H1 (cell line): Measurements from ENCODE around the gene LDLRAD4. TPM values are rescaled to one million over a fixed set of nuclear protein-coding genes. Genes with fewer than 3 reads are reported as not detected.

ENCODE experiments used
- CTCF ChIA-PET: fragments of 300-600 bp; sonication (Branson Sonifier 250); formaldehyde crosslinking; loops from one replicate; lab custom pipeline; 2021; ENCODE audit not compliant: partially characterized antibody; lab: Charles Lee
- POLR2A ChIA-PET: fragments of 300-600 bp; sonication (Branson Sonifier 250); formaldehyde crosslinking; loops from one replicate; lab custom pipeline; 2021; ENCODE audit warnings: inconsistent platforms; ENCODE audit not compliant: partially characterized antibody; lab: Charles Lee
- DNase-seq, 2 experiments: peaks; one replicate each; pipeline versions ENCODE4 v3.0.0 to v3.0.0-alpha.2; 2010 to 2022; ENCODE audit warnings: low spot score in 2 of 2, low read depth in 1 of 2, mixed read lengths in 1 of 2
- FAIRE-seq: peaks from 2 replicates; lab custom pipeline; 2011; peaks lifted over from hg19 to GRCh38; lab: Jason Lieb, UNC
- H2AFZ ChIP-seq: 2 replicates; pipeline ENCODE4 v1.8.1; 2012; ENCODE audit warnings: low read length, inconsistent platforms
- H2AK5ac ChIP-seq: 2 replicates; pipeline ENCODE4 v1.6.1; 2013; ENCODE audit warnings: low read depth, low read length
- H2BK120ac ChIP-seq: replicated peaks from 2 replicates; pipeline ENCODE3; 2013; ENCODE audit warnings: low read depth, low read length, inconsistent platforms
- H2BK12ac ChIP-seq: 2 replicates; pipeline ENCODE4 v1.6.1; 2013; ENCODE audit warnings: low read depth, low read length
- H2BK15ac ChIP-seq: 2 replicates; pipeline ENCODE4 v1.6.1; 2013; ENCODE audit warnings: low read length
- H2BK20ac ChIP-seq: 2 replicates; pipeline ENCODE4 v1.6.1; 2013; ENCODE audit warnings: low read length
- H2BK5ac ChIP-seq: 2 replicates; pipeline ENCODE4 v1.6.1; 2013; ENCODE audit warnings: low read depth, low read length
- H3K14ac ChIP-seq: 2 replicates; pipeline ENCODE4 v1.6.1; 2013; ENCODE audit warnings: inconsistent platforms; ENCODE audit not compliant: insufficient read length
- H3K18ac ChIP-seq: 2 replicates; pipeline ENCODE4 v1.6.1; 2013; ENCODE audit warnings: low read length; ENCODE audit errors: extremely low read depth
- H3K23ac ChIP-seq: 2 replicates; pipeline ENCODE4 v1.6.1; 2013; ENCODE audit warnings: inconsistent platforms; ENCODE audit not compliant: insufficient read length
- H3K23me2 ChIP-seq: 2 replicates; pipeline ENCODE4 v1.6.1; 2013; ENCODE audit warnings: low read depth, low read length
- H3K27ac ChIP-seq: 2 replicates; pipeline ENCODE4 v1.6.1; 2011; ENCODE audit warnings: low read depth, low read length, inconsistent platforms
- H3K27me3 ChIP-seq, 4 experiments: replicated peaks in 1 of 4; 1 replicate in 1 of 4; 2 replicates in 3 of 4; pipeline versions ENCODE4 v1.6.1 to v1.8.1; 2011 to 2013; ENCODE audit warnings: low read length in 3 of 4, mild to moderate bottlenecking in 3 of 4, inconsistent platforms in 2 of 4, mixed read lengths in 2 of 4, moderate library complexity in 1 of 4; ENCODE audit not compliant: control insufficient read depth in 3 of 4, insufficient read depth in 3 of 4; ENCODE audit errors: extremely low read depth in 1 of 4
- H3K36me3 ChIP-seq, 4 experiments: 2 replicates each; pipeline versions ENCODE4 v1.6.1 to v1.8.1; 2011 to 2013; ENCODE audit warnings: mild to moderate bottlenecking in 4 of 4, low read length in 3 of 4, moderate library complexity in 2 of 4, control low read depth in 1 of 4, inconsistent platforms in 1 of 4; ENCODE audit not compliant: insufficient read depth in 4 of 4, control insufficient read depth in 2 of 4
- H3K4ac ChIP-seq: replicated peaks from 2 replicates; pipeline ENCODE3; 2013; ENCODE audit warnings: low read length, low read depth, mixed read lengths, inconsistent platforms; ENCODE audit not compliant: insufficient read length
- H3K4me1 ChIP-seq, 4 experiments: replicated peaks in 1 of 4; 1 replicate in 1 of 4; 2 replicates in 3 of 4; pipeline versions ENCODE4 v1.6.1 to v1.8.1; 2011 to 2013; ENCODE audit warnings: low read length in 3 of 4, inconsistent platforms in 2 of 4, mixed read lengths in 1 of 4; ENCODE audit not compliant: insufficient read depth in 4 of 4, control insufficient read depth in 3 of 4
- H3K4me2 ChIP-seq, 2 experiments: 2 replicates each; pipeline versions ENCODE4 v1.6.1 to v1.8.1; 2011 to 2013; ENCODE audit warnings: low read depth in 2 of 2, low read length in 2 of 2, control low read depth in 1 of 2, inconsistent platforms in 1 of 2, mild to moderate bottlenecking in 1 of 2; ENCODE audit not compliant: insufficient read depth in 1 of 2
- H3K4me3 ChIP-seq, 4 experiments: fragments of 200-600, 300-600 bp in 1 of 4; sonication (generic), shearing (Covaris generic), sonication (Bioruptor Twin) in 1 of 4; 2 replicates each; pipeline versions ENCODE4 v1.5.1 to v1.8.1; 2011 to 2016; ENCODE audit warnings: low read length in 4 of 4, low read depth in 3 of 4, control low read depth in 2 of 4, inconsistent platforms in 2 of 4, mild to moderate bottlenecking in 2 of 4, mixed read lengths in 1 of 4, moderate library complexity in 1 of 4; ENCODE audit not compliant: insufficient read depth in 2 of 4; ENCODE audit errors: extremely low read depth in 1 of 4
- H3K56ac ChIP-seq: replicated peaks from 2 replicates; pipeline ENCODE3; 2013; ENCODE audit warnings: low read depth, mild to moderate bottlenecking, mixed read lengths, low read length, inconsistent platforms; ENCODE audit not compliant: insufficient read length
- H3K79me1 ChIP-seq: 2 replicates; pipeline ENCODE4 v1.6.1; 2013; ENCODE audit warnings: low read depth, low read length, control low read depth
- H3K79me2 ChIP-seq, 2 experiments: 2 replicates each; pipeline versions ENCODE4 v1.6.1 to v1.8.1; 2012 to 2013; ENCODE audit warnings: low read length in 2 of 2, mild to moderate bottlenecking in 2 of 2, inconsistent platforms in 1 of 2; ENCODE audit not compliant: insufficient read depth in 2 of 2, control insufficient read depth in 1 of 2
- H3K9ac ChIP-seq, 4 experiments: replicated peaks in 1 of 4; 1 replicate in 1 of 4; 2 replicates in 3 of 4; pipeline versions ENCODE4 v1.6.1 to v1.8.1; 2011 to 2013; ENCODE audit warnings: low read depth in 3 of 4, low read length in 3 of 4, control low read depth in 2 of 4, mild to moderate bottlenecking in 2 of 4, moderate library complexity in 2 of 4, inconsistent platforms in 1 of 4; ENCODE audit errors: extremely low read depth in 1 of 4
- H3K9me3 ChIP-seq, 2 experiments: 2 replicates each; pipeline versions ENCODE4 v1.6.1 to v1.8.1; 2012 to 2013; ENCODE audit warnings: mild to moderate bottlenecking in 2 of 2, moderate library complexity in 2 of 2, control low read depth in 1 of 2, inconsistent platforms in 1 of 2, low read depth in 1 of 2, low read length in 1 of 2, mixed read lengths in 1 of 2; ENCODE audit not compliant: insufficient read depth in 2 of 2
- H4K20me1 ChIP-seq, 2 experiments: replicated peaks in 1 of 2; 2 replicates each; pipeline versions ENCODE3 to v1.8.1; 2011 to 2013; ENCODE audit warnings: inconsistent platforms in 2 of 2, low read length in 2 of 2, mild to moderate bottlenecking in 1 of 2; ENCODE audit not compliant: insufficient read depth in 2 of 2, control insufficient read depth in 1 of 2
- H4K5ac ChIP-seq: 2 replicates; pipeline ENCODE4 v1.6.1; 2013; ENCODE audit warnings: low read length, low read depth, mixed read lengths, inconsistent platforms; ENCODE audit not compliant: insufficient read length
- H4K8ac ChIP-seq: 2 replicates; pipeline ENCODE4 v1.8.0; 2013; ENCODE audit warnings: mild to moderate bottlenecking, moderate library complexity, low read length, inconsistent platforms; ENCODE audit not compliant: insufficient read depth; ENCODE audit errors: extremely low read depth
- H4K91ac ChIP-seq: replicated peaks from 2 replicates; pipeline ENCODE3; 2013; ENCODE audit warnings: low read length, mixed read lengths, inconsistent platforms; ENCODE audit not compliant: insufficient read length
- BCL11A ChIP-seq, 2 experiments: IDR thresholded peaks; one replicate each; pipeline ENCODE4 v1.6.1; 2011; ENCODE audit warnings: low read depth in 2 of 2, low read length in 2 of 2, mild to moderate bottlenecking in 2 of 2
- BRCA1 ChIP-seq: IDR thresholded peaks from 2 replicates; pipeline ENCODE4 v1.6.1; 2012; ENCODE audit warnings: low read depth, low read length, improper control_type of control experiment
- CHD1 ChIP-seq: IDR thresholded peaks from 2 replicates; pipeline ENCODE4 v1.6.1; 2012; ENCODE audit warnings: low read depth, low read length, improper control_type of control experiment
- EZH2 ChIP-seq: fragments of 200-600 bp; sonication (generic); IDR thresholded peaks from 2 replicates; pipeline ENCODE4 v1.7.1; 2012; ENCODE audit warnings: low read depth, mild to moderate bottlenecking, moderate library complexity, low read length, inconsistent platforms; ENCODE audit not compliant: severe bottlenecking
- FOSL1 ChIP-seq: IDR thresholded peaks from 2 replicates; pipeline ENCODE4 v1.6.1; 2011; ENCODE audit warnings: mild to moderate bottlenecking, low read depth, low read length, moderate library complexity; ENCODE audit not compliant: insufficient read depth
- GABPA ChIP-seq: IDR thresholded peaks from 2 replicates; pipeline ENCODE4 v1.6.1; 2011; ENCODE audit warnings: mild to moderate bottlenecking, low read length, moderate library complexity, borderline replicate concordance; ENCODE audit not compliant: insufficient read depth
- NRF1 ChIP-seq: IDR thresholded peaks from 2 replicates; pipeline ENCODE4 v1.6.1; 2011; ENCODE audit warnings: mild to moderate bottlenecking, low read depth, low read length, improper control_type of control experiment
- POU5F1 ChIP-seq: IDR thresholded peaks from 2 replicates; pipeline ENCODE4 v1.6.1; 2011; ENCODE audit warnings: low read depth, mild to moderate bottlenecking, low read length, moderate library complexity
- RAD21 ChIP-seq, 2 experiments: IDR thresholded peaks in 1 of 2; conservative IDR thresholded peaks in 1 of 2; 2 replicates each; pipeline ENCODE4 v1.6.1; 2011; ENCODE audit warnings: low read depth in 2 of 2, low read length in 2 of 2, improper control_type of control experiment in 1 of 2, inconsistent platforms in 1 of 2, mild to moderate bottlenecking in 1 of 2, moderate library complexity in 1 of 2
- RBBP5 ChIP-seq: IDR thresholded peaks from 2 replicates; pipeline ENCODE4 v1.7.1; 2012; ENCODE audit warnings: low read depth, mild to moderate bottlenecking, inconsistent platforms, low read length, moderate library complexity, borderline replicate concordance
- RNF2 ChIP-seq: fragments of 200-900, 300-1000 bp; sonication (generic); IDR thresholded peaks from 2 replicates; pipeline ENCODE4 v1.7.1; 2016; ENCODE audit warnings: borderline replicate concordance, low read depth, mild to moderate bottlenecking, antibody characterized with exemption, low read length; ENCODE audit not compliant: poor library complexity, severe bottlenecking; ENCODE audit errors: missing control alignments
- TAF7 ChIP-seq: optimal IDR thresholded peaks from 2 replicates; pipeline ENCODE3; 2011; ENCODE audit warnings: low read depth, mild to moderate bottlenecking, inconsistent platforms, low read length, moderate library complexity, borderline replicate concordance
- WGBS, 2 experiments: shearing (Covaris generic) in 1 of 2; methylation state at CpG; one replicate each; pipeline versions ENCODE4 v1.1.6 to v1.1.7; 2013 to 2015; ENCODE audit warnings: low lambda C conversion rate in 2 of 2, mixed read lengths in 2 of 2, inconsistent platforms in 1 of 2, low coverage in 1 of 2, missing lambda C conversion rate in 1 of 2; ENCODE audit not compliant: insufficient replicate concordance in 2 of 2, insufficient coverage in 1 of 2, insufficient read length in 1 of 2; ENCODE audit errors: extremely low coverage in 1 of 2, missing lambda C conversion rate in 1 of 2; 5-methylcytosine and 5-hydroxymethylcytosine counted together
- polyA plus RNA-seq, 7 experiments: library from polyadenylated mRNA; depleted of rRNA in 3 of 7; stranded (reverse) in 5 of 7; unstranded in 2 of 7; fragments of >200 nt in 5 of 7; fragments of 200-250 nt in 2 of 7; gene quantifications; 1 replicate in 5 of 7; 2 replicates in 1 of 7; 4 replicates in 1 of 7; pipeline versions ENCODE4 v1.2.1 to v1.2.3, GENCODE V29; 2011 to 2013; ENCODE audit warnings: missing spikeins in 2 of 7, mixed read lengths in 2 of 7
- total RNA-seq: library from RNA; stranded (reverse); fragmentation: NEBNext Ultra II Directional; extraction: Animal tissue kit (Norgen Biotek cat#: 25700); gene quantifications from 2 replicates; pipeline ENCODE4 v1.2.1, GENCODE V29; 2021

The LDLRAD4 gene
- total and polyA plus RNA-seq, 2 of the 8 experiments (the other 6 are each of a cell fraction or from before 2014, with no cell fraction given) = 0.77 to 1.4 TPM

- no peak overlapping the region for H2BK120ac ChIP-seq
- no peak overlapping the region for H2AK5ac ChIP-seq
- H4K5ac ChIP-seq = no peak overlapping the region
- no peak overlapping the region for H2BK20ac ChIP-seq
- no peak for DNase-seq
- no peak overlapping the region for H3K56ac ChIP-seq
- no peaks in the 10 kb centered on the region for H3K23me2 ChIP-seq
- CTCF ChIA-PET = interaction anchor here (1.1 to 1.2 kb wide), 2 partner anchors 20 to 30 kb away, joined by 3 read pairs; no protein-coding TSS in a partner anchor
- no peaks in the 10 kb centered on the region for H4K20me1 ChIP-seq
- H4K91ac ChIP-seq = no peak overlapping the region
- FAIRE-seq = no peak
- H2BK5ac ChIP-seq = no peak overlapping the region
- no peaks in the 10 kb centered on the region for H3K4me1 ChIP-seq
- 89% methylated on average over 5 of the region's 5 CpGs; no CpG with 5 or more reads in 1 of the 2 experiments for WGBS, 2 experiments
- H3K18ac ChIP-seq = no peak overlapping the region
- H2AFZ ChIP-seq = no peak overlapping the region
- H3K9me3 ChIP-seq = no peaks in the 10 kb centered on the region
- no peaks in the 10 kb centered on the region for H3K27me3 ChIP-seq
- no peak overlapping the region for H4K8ac ChIP-seq
- no peaks in the 10 kb centered on the region for H3K79me1 ChIP-seq
- H3K14ac ChIP-seq = no peak overlapping the region
- no peak overlapping the region for H3K9ac ChIP-seq
- no peak overlapping the region for H2BK15ac ChIP-seq
- H3K23ac ChIP-seq = no peak overlapping the region
- no peak overlapping the region for H3K4me2 ChIP-seq
- no peak overlapping the region for H3K4me3 ChIP-seq
- no peaks in the 10 kb centered on the region for H3K79me2 ChIP-seq
- no peaks in the 10 kb centered on the region for H3K36me3 ChIP-seq
- H2BK12ac ChIP-seq = no peak overlapping the region
- no peak overlapping the region for H3K4ac ChIP-seq
- H3K27ac ChIP-seq = no peak overlapping the region
- POLR2A ChIA-PET = no interaction called here
- TF ChIP-seq NRF1 (no peak), TAF7 (no peak), RNF2 (no peak), GABPA (no peak), POU5F1 (no peak), EZH2 (no peak), BCL11A (IDR thresholded peaks at IDR 0.05; ENCODE audit: low read depth in 2 of 2, low read length in 2 of 2) (no peak), BRCA1 (no peak), CHD1 (no peak), RBBP5 (no peak), RAD21 (IDR thresholded peaks at IDR 0.05 in 1 of 2, conservative IDR thresholded peaks at IDR 0.05 in 1 of 2; ENCODE audit: low read depth in 2 of 2, low read length in 2 of 2) (no peak), FOSL1 (no peak)
Observed at GRCh38 chr18:13660510-13660909, 441.9 kb downstream of the LDLRAD4 start.
